Liver (tissue), 3 donors: ENCODE measurements around the gene PNPLA1.

Source experiments
- GABPA ChIP-seq, 2 donors: IDR thresholded peaks in 1 of 2; conservative IDR thresholded peaks in 1 of 2; 2 replicates each; pipeline ENCODE4 v1.6.1; 2016; ENCODE audit warnings: antibody characterized with exemption in 2 of 2, mild to moderate bottlenecking in 1 of 2, moderate library complexity in 1 of 2
- RAD21 ChIP-seq, 2 donors: IDR thresholded peaks; 2 replicates each; pipeline ENCODE4 v1.6.1; 2016; ENCODE audit warnings: antibody characterized with exemption in 2 of 2, mild to moderate bottlenecking in 2 of 2
- RXRA ChIP-seq, 2 donors: IDR thresholded peaks; 2 replicates each; pipeline ENCODE4 v1.6.1; 2017 to 2018; ENCODE audit warnings: antibody characterized with exemption in 2 of 2, mild to moderate bottlenecking in 1 of 2
- SP1 ChIP-seq: IDR thresholded peaks from 2 replicates; pipeline ENCODE4 v1.6.1; 2018; ENCODE audit warnings: antibody characterized with exemption, mild to moderate bottlenecking
- TAF1 ChIP-seq: conservative IDR thresholded peaks from 2 replicates; pipeline ENCODE4 v1.6.1; 2016; ENCODE audit warnings: antibody characterized with exemption, mild to moderate bottlenecking
- YY1 ChIP-seq: IDR thresholded peaks from 2 replicates; pipeline ENCODE4 v1.6.1; 2016; ENCODE audit warnings: antibody characterized with exemption, mild to moderate bottlenecking
- TF ChIP-seq, protein P1 (sequence below): fragments of 150-350 bp; IDR thresholded peaks from 2 replicates; pipeline ENCODE4 v1.5.1; 2017; ENCODE audit warnings: improper control_type of control experiment, low read depth, low read length; ENCODE audit not compliant: missing input control
- TF ChIP-seq, protein P2 (sequence below): IDR thresholded peaks from 2 replicates; pipeline ENCODE4 v1.6.1; 2016; ENCODE audit warnings: antibody characterized with exemption
- TF ChIP-seq, protein P3 (sequence below): IDR thresholded peaks from 2 replicates; pipeline ENCODE4 v1.6.1; 2016; ENCODE audit warnings: antibody characterized with exemption
- TF ChIP-seq, protein P4 (sequence below): IDR thresholded peaks from 2 replicates; pipeline ENCODE4 v1.6.1; 2016; ENCODE audit warnings: antibody characterized with exemption
- TF ChIP-seq, protein P5 (sequence below): IDR thresholded peaks from 2 replicates; pipeline ENCODE4 v1.6.1; 2016; ENCODE audit warnings: antibody characterized with exemption, mild to moderate bottlenecking
- donor health status: healthy.
- donor health status: healthy.

DNA sequence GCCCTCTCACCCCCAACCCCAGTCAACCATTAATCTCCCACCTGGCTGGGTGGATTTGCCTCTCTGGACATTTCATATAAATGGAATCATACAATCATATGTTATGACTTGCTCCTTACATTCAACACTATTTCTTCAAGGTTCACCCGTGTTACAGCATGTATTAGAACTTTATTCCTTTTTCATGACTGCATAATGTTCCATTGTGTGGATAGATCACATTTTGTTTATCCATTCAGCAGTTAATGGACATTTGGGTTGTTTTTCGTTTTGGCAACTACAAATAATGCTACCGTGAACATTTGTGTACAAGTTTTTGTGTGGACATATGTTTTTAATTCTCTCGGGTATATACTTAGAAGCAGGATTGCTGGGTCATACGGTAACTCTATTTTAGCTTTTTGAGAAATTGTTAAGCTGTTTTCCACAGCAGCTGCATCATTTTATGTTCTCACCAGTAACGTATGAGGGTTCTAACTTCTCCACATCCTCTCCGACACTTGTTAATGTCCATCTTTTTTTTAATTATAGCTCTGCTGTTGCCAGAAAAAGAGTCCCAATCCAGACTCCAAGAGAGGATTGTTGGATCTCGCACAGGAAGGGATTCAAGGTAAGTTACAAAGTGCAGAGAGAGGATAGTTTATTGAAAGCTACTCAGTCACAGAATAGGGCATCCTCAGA is 82.8 kb downstream of the PNPLA1 start:
- TF ChIP-seq, protein P1, sequence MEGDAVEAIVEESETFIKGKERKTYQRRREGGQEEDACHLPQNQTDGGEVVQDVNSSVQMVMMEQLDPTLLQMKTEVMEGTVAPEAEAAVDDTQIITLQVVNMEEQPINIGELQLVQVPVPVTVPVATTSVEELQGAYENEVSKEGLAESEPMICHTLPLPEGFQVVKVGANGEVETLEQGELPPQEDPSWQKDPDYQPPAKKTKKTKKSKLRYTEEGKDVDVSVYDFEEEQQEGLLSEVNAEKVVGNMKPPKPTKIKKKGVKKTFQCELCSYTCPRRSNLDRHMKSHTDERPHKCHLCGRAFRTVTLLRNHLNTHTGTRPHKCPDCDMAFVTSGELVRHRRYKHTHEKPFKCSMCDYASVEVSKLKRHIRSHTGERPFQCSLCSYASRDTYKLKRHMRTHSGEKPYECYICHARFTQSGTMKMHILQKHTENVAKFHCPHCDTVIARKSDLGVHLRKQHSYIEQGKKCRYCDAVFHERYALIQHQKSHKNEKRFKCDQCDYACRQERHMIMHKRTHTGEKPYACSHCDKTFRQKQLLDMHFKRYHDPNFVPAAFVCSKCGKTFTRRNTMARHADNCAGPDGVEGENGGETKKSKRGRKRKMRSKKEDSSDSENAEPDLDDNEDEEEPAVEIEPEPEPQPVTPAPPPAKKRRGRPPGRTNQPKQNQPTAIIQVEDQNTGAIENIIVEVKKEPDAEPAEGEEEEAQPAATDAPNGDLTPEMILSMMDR, result no peak
- TF ChIP-seq SP1 (no peak), RXRA (IDR thresholded peaks at IDR 0.05) (no peak), YY1 (no peak), GABPA (IDR thresholded peaks at IDR 0.05 in 1 of 2, conservative IDR thresholded peaks at IDR 0.05 in 1 of 2) (no peak), TAF1 (no peak), RAD21 (IDR thresholded peaks at IDR 0.05) (no peak)
- TF ChIP-seq, protein P2, sequence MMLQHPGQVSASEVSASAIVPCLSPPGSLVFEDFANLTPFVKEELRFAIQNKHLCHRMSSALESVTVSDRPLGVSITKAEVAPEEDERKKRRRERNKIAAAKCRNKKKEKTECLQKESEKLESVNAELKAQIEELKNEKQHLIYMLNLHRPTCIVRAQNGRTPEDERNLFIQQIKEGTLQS, result no peak
- TF ChIP-seq, protein P3, sequence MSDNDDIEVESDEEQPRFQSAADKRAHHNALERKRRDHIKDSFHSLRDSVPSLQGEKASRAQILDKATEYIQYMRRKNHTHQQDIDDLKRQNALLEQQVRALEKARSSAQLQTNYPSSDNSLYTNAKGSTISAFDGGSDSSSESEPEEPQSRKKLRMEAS, result no peak
- TF ChIP-seq, protein P4, sequence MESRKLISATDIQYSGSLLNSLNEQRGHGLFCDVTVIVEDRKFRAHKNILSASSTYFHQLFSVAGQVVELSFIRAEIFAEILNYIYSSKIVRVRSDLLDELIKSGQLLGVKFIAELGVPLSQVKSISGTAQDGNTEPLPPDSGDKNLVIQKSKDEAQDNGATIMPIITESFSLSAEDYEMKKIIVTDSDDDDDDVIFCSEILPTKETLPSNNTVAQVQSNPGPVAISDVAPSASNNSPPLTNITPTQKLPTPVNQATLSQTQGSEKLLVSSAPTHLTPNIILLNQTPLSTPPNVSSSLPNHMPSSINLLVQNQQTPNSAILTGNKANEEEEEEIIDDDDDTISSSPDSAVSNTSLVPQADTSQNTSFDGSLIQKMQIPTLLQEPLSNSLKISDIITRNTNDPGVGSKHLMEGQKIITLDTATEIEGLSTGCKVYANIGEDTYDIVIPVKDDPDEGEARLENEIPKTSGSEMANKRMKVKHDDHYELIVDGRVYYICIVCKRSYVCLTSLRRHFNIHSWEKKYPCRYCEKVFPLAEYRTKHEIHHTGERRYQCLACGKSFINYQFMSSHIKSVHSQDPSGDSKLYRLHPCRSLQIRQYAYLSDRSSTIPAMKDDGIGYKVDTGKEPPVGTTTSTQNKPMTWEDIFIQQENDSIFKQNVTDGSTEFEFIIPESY, result no peak
- TF ChIP-seq, protein P5, sequence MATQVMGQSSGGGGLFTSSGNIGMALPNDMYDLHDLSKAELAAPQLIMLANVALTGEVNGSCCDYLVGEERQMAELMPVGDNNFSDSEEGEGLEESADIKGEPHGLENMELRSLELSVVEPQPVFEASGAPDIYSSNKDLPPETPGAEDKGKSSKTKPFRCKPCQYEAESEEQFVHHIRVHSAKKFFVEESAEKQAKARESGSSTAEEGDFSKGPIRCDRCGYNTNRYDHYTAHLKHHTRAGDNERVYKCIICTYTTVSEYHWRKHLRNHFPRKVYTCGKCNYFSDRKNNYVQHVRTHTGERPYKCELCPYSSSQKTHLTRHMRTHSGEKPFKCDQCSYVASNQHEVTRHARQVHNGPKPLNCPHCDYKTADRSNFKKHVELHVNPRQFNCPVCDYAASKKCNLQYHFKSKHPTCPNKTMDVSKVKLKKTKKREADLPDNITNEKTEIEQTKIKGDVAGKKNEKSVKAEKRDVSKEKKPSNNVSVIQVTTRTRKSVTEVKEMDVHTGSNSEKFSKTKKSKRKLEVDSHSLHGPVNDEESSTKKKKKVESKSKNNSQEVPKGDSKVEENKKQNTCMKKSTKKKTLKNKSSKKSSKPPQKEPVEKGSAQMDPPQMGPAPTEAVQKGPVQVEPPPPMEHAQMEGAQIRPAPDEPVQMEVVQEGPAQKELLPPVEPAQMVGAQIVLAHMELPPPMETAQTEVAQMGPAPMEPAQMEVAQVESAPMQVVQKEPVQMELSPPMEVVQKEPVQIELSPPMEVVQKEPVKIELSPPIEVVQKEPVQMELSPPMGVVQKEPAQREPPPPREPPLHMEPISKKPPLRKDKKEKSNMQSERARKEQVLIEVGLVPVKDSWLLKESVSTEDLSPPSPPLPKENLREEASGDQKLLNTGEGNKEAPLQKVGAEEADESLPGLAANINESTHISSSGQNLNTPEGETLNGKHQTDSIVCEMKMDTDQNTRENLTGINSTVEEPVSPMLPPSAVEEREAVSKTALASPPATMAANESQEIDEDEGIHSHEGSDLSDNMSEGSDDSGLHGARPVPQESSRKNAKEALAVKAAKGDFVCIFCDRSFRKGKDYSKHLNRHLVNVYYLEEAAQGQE, result no peak
